ENCODE results near the gene PTPN9.

GRCh38 chr15:75452865-75453702 is 126.0 kb downstream of the PTPN9 start:
- TF ChIP-seq CTCF (conservative IDR thresholded peaks at IDR 0.05; ENCODE audit: low read depth, low read length) (peak; percentile 30; the same call in 1 of the 2 replicates), EZH2phosphoT487 (IDR thresholded peaks at IDR 0.05; ENCODE audit: borderline replicate concordance, low read length) (no peak), EZH2 (IDR thresholded peaks at IDR 0.05; ENCODE audit: low read length, unreplicated experiment) (no peak)

All from PC-3 (cell line).